Kidney (tissue), 14 donors: ENCODE results near the gene CREB3L2. TPM values are rescaled to one million over a fixed set of nuclear protein-coding genes. Genes with fewer than 3 reads are reported as not detected.
"Not testable (repeated sequence)": the region's sequence is repeated elsewhere in the genome, so short reads cannot be mapped to it uniquely, and the experiment has no call there.

Source experiments
- DNase-seq, 5 donors: peaks; one replicate each; pipeline ENCODE4 v3.0.0-alpha.2; 2013 to 2020
- FAIRE-seq: peaks from 2 replicates; lab custom pipeline; 2012; peaks lifted over from hg19 to GRCh38; lab: Jason Lieb, UNC
- H3K27ac ChIP-seq, 2 donors: one replicate each; pipeline ENCODE4 v1.7.0; 2013; ENCODE audit warnings: low read depth in 2 of 2, low read length in 2 of 2, inconsistent platforms in 1 of 2
- H3K27me3 ChIP-seq: one replicate; pipeline ENCODE4 v1.7.1; 2013; ENCODE audit warnings: low read length, inconsistent platforms; ENCODE audit not compliant: control insufficient read depth, insufficient read depth
- H3K36me3 ChIP-seq, 3 donors: one replicate each; pipeline versions ENCODE4 v1.7.0 to v1.7.1; 2013; ENCODE audit warnings: low read length in 3 of 3, control low read depth in 1 of 3, inconsistent platforms in 1 of 3; ENCODE audit not compliant: insufficient read depth in 3 of 3, control insufficient read depth in 2 of 3
- H3K4me1 ChIP-seq, 3 donors: one replicate each; pipeline versions ENCODE4 v1.7.0 to v1.7.1; 2013; ENCODE audit warnings: low read length in 3 of 3, inconsistent platforms in 1 of 3, low read depth in 1 of 3; ENCODE audit not compliant: control insufficient read depth in 2 of 3, insufficient read depth in 2 of 3
- H3K4me3 ChIP-seq, 3 donors: one replicate each; pipeline versions ENCODE4 v1.7.0 to v1.8.1; 2013; ENCODE audit warnings: low read length in 3 of 3, control low read depth in 1 of 3, inconsistent platforms in 1 of 3
- H3K9ac ChIP-seq, 3 donors: one replicate each; pipeline versions ENCODE4 v1.7.0 to v1.7.1; 2013; ENCODE audit warnings: low read length in 3 of 3, control low read depth in 1 of 3, inconsistent platforms in 1 of 3
- H3K9me3 ChIP-seq, 3 donors: one replicate each; pipeline versions ENCODE4 v1.7.0 to v1.7.1; 2013; ENCODE audit warnings: low read length in 3 of 3, control low read depth in 1 of 3, inconsistent platforms in 1 of 3; ENCODE audit not compliant: control insufficient read depth in 2 of 3, insufficient read depth in 1 of 3
- CTCF ChIP-seq: IDR thresholded peaks from 3 replicates; pipeline ENCODE4 v1.5.1; 2012; ENCODE audit warnings: mild to moderate bottlenecking, moderate library complexity, borderline replicate concordance; ENCODE audit not compliant: insufficient read depth; ENCODE audit errors: extremely low read depth
- intact Hi-C: fragments of 100-400 bp; cut with DNase I; formaldehyde crosslinking; loops from one replicate; pipeline ENCODE4 v1.11.1; 2022
- polyA plus RNA-seq: library from polyadenylated mRNA; stranded (reverse); fragments of 350-450 nt; fragmentation: Illumina TruSeq; extraction: RNeasy Lipid Tissue Mini Kit (QIAGEN cat#74804); gene quantifications from one replicate; pipeline ENCODE4 v1.2.3, GENCODE V29; 2014; ENCODE audit warnings: low read depth, low replicate concordance; ENCODE audit not compliant: insufficient read depth
- total RNA-seq: library from RNA; stranded (reverse); fragmentation: NEBNext Ultra II Directional; extraction: Animal tissue kit (Norgen Biotek cat#: 25700); gene quantifications from one replicate; pipeline ENCODE4 v1.2.1, GENCODE V29; 2021
- donor health status: control.
- donor health status: control.
- donor health status: control.
- donor health status: control.
- donor health status: control.
- donor health status: DM: yes; HTN: yes; CAD: no.
- donor health status: Normal renal cell carcinoma (clear cell type).

The CREB3L2 gene
- total and polyA plus RNA-seq, 2 donors from 2014 or later: 18.5 to 114 TPM

DNA sequence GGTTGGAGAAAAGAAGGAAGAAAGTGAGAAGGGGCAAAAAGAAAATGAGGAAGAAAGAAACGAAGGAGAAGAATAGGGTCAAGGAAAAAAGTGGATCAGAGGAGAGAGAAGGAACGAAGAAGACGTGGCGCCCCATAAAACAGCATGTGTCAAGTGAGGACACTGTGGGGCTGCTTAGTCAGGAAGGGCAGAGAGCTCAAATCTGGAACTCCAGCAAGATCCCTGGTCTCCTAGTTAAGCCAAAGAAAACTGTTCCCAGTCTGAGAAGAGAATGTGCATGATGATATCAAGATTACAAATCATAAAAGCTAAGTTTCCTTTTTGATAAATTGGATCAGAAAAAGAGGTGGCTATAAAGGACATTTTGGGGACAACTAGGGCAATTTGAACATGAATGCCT, 33.0 kb downstream of the CREB3L2 start:
- peaks cover 0 to 8% (median 0%) of the 10 kb centered on the region in 3 donors for H3K4me1 ChIP-seq
- FAIRE-seq (no peak), DNase-seq (no peak)
- intact Hi-C loops: no loop called here
- no peak overlapping the region for H3K9ac ChIP-seq
- no peak overlapping the region for H3K4me3 ChIP-seq
- peak overlapping the region; percentile 39 to 59 for H3K27ac ChIP-seq
- no peaks in the 10 kb centered on the region for H3K9me3 ChIP-seq
- TF ChIP-seq CTCF: no peak
- H3K36me3 ChIP-seq: no peaks in the 10 kb centered on the region
- H3K27me3 ChIP-seq: no peaks in the 10 kb centered on the region

DNA sequence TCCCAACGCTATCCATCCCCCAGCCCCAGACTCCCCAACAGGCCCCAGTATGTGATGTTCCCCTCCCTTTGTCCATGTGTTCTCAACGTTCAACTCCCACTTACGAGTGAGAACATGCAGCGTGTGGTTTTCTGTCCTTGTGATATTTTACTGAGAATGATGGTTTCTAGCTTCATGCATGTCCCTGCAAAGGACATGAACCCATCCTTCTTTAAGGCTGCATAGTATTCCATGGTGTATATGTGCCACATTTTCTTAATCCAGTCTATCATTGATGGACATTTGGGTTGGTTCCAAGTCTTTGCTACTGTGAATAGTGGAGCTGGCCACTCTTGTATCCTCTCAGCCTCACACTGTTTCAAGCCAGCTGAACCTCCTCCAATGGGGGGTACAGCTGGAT, 33.5 kb downstream of the CREB3L2 start:
- H3K9ac ChIP-seq, FAIRE-seq, H3K9me3 ChIP-seq, DNase-seq, H3K4me1 ChIP-seq, intact Hi-C loops, H3K36me3 ChIP-seq, H3K27me3 ChIP-seq, H3K4me3 ChIP-seq: not testable (repeated sequence)
- peak overlapping the region; percentile 39 to 59 for H3K27ac ChIP-seq

GRCh38 chr7:137967143-137968018, 34.5 kb downstream of the CREB3L2 start:
- Histone ChIP-seq H3K36me3 (no peaks in the 10 kb centered on the region), H3K9me3 (no peaks in the 10 kb centered on the region), H3K4me3 (no peak overlapping the region), H3K4me1 (peaks cover 0 to 8% (median 0%) of the 10 kb centered on the region in 3 donors), H3K27me3 (no peaks in the 10 kb centered on the region), H3K27ac (no peak overlapping the region), H3K9ac (no peak overlapping the region)
- DNase-seq (no peak), FAIRE-seq (no peak)
- TF ChIP-seq CTCF: no peak
- intact Hi-C loops: no loop called here

DNA sequence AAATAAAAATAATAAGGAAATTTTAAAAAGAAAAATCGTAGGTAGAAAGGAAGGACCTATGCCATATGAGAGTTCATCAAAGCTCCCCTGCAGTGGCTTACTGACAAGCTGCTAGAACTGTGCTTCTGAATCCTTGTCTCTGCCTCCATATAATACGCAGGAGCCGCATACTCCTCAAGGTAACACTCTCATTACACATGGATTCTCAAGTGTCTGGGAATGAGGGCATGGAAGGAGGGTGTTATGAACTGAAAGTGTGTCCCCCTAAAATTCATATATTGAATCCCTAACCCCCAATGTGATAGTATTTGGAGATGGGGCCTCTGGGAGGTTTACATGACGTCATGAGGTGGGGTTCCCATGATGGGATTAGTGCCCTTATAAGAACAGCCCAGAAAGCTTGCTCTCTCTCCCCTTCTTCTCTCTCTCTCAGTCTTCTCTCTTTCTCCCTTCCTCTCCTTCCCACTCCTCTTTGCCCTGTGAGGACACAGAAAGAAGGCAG, 35.2 kb downstream of the CREB3L2 start:
- DNase-seq (no peak), FAIRE-seq (no peak)
- no peaks in the 10 kb centered on the region for H3K9me3 ChIP-seq
- no peaks in the 10 kb centered on the region for H3K36me3 ChIP-seq
- H3K4me1 ChIP-seq: peaks cover 0 to 8% (median 0%) of the 10 kb centered on the region in 3 donors
- no peaks in the 10 kb centered on the region for H3K27me3 ChIP-seq
- no peak overlapping the region for H3K27ac ChIP-seq
- no peak overlapping the region for H3K4me3 ChIP-seq
- no peak for TF ChIP-seq CTCF
- no peak overlapping the region for H3K9ac ChIP-seq
- intact Hi-C loops: no loop called here
